GM23338 (cell line): ENCODE results near the gene PTPA. TPM values are rescaled to one million over a fixed set of nuclear protein-coding genes. Genes with fewer than 3 reads are reported as not detected.

ENCODE experiments used
- ATAC-seq: fragments of 200-7000 bp; cut with Tn5 transposase; 3 replicates; pipeline ENCODE4 v1.9.1; 2020
- DNase-seq: peaks from one replicate; pipeline ENCODE4 v3.0.0-alpha.2; 2015; ENCODE audit warnings: low spot score
- H2AFZ ChIP-seq: fragments of 200-600 bp; sonication (generic); 2 replicates; pipeline ENCODE4 v1.8.0; 2016; ENCODE audit warnings: antibody characterized with exemption, mild to moderate bottlenecking, moderate library complexity
- H3F3A ChIP-seq: fragments of 200-600 bp; sonication (generic); replicated peaks from 2 replicates; pipeline ENCODE4 v1.8.0; 2017; ENCODE audit warnings: antibody characterized with exemption, mixed run types, low read depth
- H3K27ac ChIP-seq: fragments of 200-600 bp; sonication (generic); 2 replicates; pipeline ENCODE4 v1.6.1; 2016; ENCODE audit warnings: low read depth
- H3K27me3 ChIP-seq: fragments of 200-600 bp; sonication (generic); 2 replicates; pipeline ENCODE4 v1.8.0; 2016; ENCODE audit warnings: mild to moderate bottlenecking, mixed run types, moderate library complexity; ENCODE audit not compliant: insufficient read depth
- H3K36me3 ChIP-seq: fragments of 200-600 bp; sonication (generic); 2 replicates; pipeline ENCODE4 v1.8.0; 2016; ENCODE audit warnings: mild to moderate bottlenecking; ENCODE audit not compliant: insufficient read depth
- H3K4me1 ChIP-seq: fragments of 200-600 bp; sonication (generic); 2 replicates; pipeline ENCODE4 v1.8.0; 2016; ENCODE audit warnings: mild to moderate bottlenecking, moderate library complexity; ENCODE audit not compliant: insufficient read depth
- H3K4me2 ChIP-seq: fragments of 200-600 bp; sonication (generic); 2 replicates; pipeline ENCODE4 v1.7.1; 2017; ENCODE audit warnings: mixed run types
- H3K4me3 ChIP-seq: fragments of 200-600 bp; sonication (generic); 2 replicates; pipeline ENCODE4 v1.6.1; 2016; ENCODE audit warnings: mixed run types
- H3K79me2 ChIP-seq: fragments of 200-600 bp; sonication (generic); replicated peaks from 2 replicates; pipeline ENCODE4 v1.8.0; 2017; ENCODE audit warnings: mild to moderate bottlenecking; ENCODE audit not compliant: insufficient read depth
- H3K9me2 ChIP-seq: fragments of 200-600 bp; sonication (generic); 2 replicates; pipeline ENCODE4 v1.8.0; 2017; ENCODE audit not compliant: insufficient read depth
- H4K20me1 ChIP-seq: fragments of 200-600 bp; sonication (generic); replicated peaks from 2 replicates; pipeline ENCODE4 v1.8.0; 2017; ENCODE audit warnings: mild to moderate bottlenecking; ENCODE audit not compliant: insufficient read depth
- H3K27ac Mint-ChIP-seq: 2 replicates; pipeline ENCODE4 v1.8.0; 2020; ENCODE audit warnings: inconsistent platforms, mild to moderate bottlenecking, moderate library complexity, mixed read lengths
- H3K27me3 Mint-ChIP-seq: 3 replicates; pipeline ENCODE4 v1.8.0; 2022; ENCODE audit warnings: low read depth, mild to moderate bottlenecking, moderate library complexity, mixed read lengths, inconsistent platforms; ENCODE audit not compliant: insufficient read depth, poor library complexity
- H3K36me3 Mint-ChIP-seq: 3 replicates; pipeline ENCODE4 v1.8.0; 2021; ENCODE audit warnings: low read depth, mild to moderate bottlenecking, inconsistent platforms, moderate library complexity, mixed read lengths
- H3K4me1 Mint-ChIP-seq: 3 replicates; pipeline ENCODE4 v1.8.0; 2020; ENCODE audit warnings: mild to moderate bottlenecking, inconsistent platforms, mixed read lengths
- H3K4me3 Mint-ChIP-seq: 3 replicates; pipeline ENCODE4 v1.8.0; 2021; ENCODE audit warnings: moderate library complexity, mild to moderate bottlenecking, inconsistent platforms, mixed read lengths
- H3K9me3 Mint-ChIP-seq: 3 replicates; pipeline ENCODE4 v1.8.0; 2020; ENCODE audit warnings: moderate library complexity, mild to moderate bottlenecking, inconsistent platforms, mixed read lengths
- CREB1 ChIP-seq: fragments of 250-450 bp; sonication (Bioruptor Pico); IDR thresholded peaks from 2 replicates; pipeline ENCODE4 v1.5.0; 2020; ENCODE audit warnings: low read depth, mild to moderate bottlenecking, moderate library complexity
- EZH2 ChIP-seq: fragments of 200-600 bp; sonication (generic); IDR thresholded peaks from one replicate; pipeline ENCODE4 v1.8.0; 2017; ENCODE audit warnings: antibody characterized with exemption, mild to moderate bottlenecking, low read depth; ENCODE audit not compliant: unreplicated experiment
- EZH2phosphoT487 ChIP-seq: fragments of 200-600 bp; sonication (generic); IDR thresholded peaks from one replicate; pipeline ENCODE4 v1.8.1; 2018; ENCODE audit warnings: antibody characterized with exemption; ENCODE audit not compliant: unreplicated experiment
- JUNB ChIP-seq: IDR thresholded peaks from one replicate; pipeline ENCODE4 v1.6.1; 2016; ENCODE audit warnings: antibody characterized with exemption; ENCODE audit not compliant: unreplicated experiment
- NANOG ChIP-seq: IDR thresholded peaks from 2 replicates; pipeline ENCODE4 v1.6.1; 2016; ENCODE audit warnings: antibody characterized with exemption, borderline replicate concordance
- POLR2AphosphoS5 ChIP-seq: IDR thresholded peaks from 2 replicates; pipeline ENCODE4 v1.6.1; 2016; ENCODE audit warnings: antibody characterized with exemption, low read depth
- STAT1 ChIP-seq: IDR thresholded peaks from one replicate; pipeline ENCODE4 v1.6.1; 2016; ENCODE audit warnings: antibody characterized with exemption; ENCODE audit not compliant: unreplicated experiment
- polyA plus RNA-seq: library from polyadenylated mRNA; unstranded; fragments of >200 nt; fragmentation: Nextera tagmentation; extraction: Ambion mirVana; gene quantifications from 2 replicates; pipeline ENCODE4 v1.2.1, GENCODE V29; 2016
- total RNA-seq: library from RNA; depleted of rRNA; stranded (reverse); fragments of >200 nt; shearing (Covaris generic); gene quantifications from 2 replicates; pipeline ENCODE4 v1.2.3, GENCODE V29; 2014
- TF ChIP-seq, protein P1 (sequence below): IDR thresholded peaks from one replicate; pipeline ENCODE4 v1.6.1; 2018; ENCODE audit warnings: antibody characterized with exemption; ENCODE audit not compliant: unreplicated experiment
- TF ChIP-seq, protein P2 (sequence below): IDR thresholded peaks from 2 replicates; pipeline ENCODE4 v1.6.1; 2016; ENCODE audit warnings: antibody characterized with exemption
- TF ChIP-seq, protein P3 (sequence below), 2 experiments: fragments of 200-600 bp in 1 of 2; sonication (generic) in 1 of 2; conservative IDR thresholded peaks; 2 replicates each; pipeline versions ENCODE4 v1.5.1 to v1.6.1; 2016 to 2017; ENCODE audit warnings: antibody characterized with exemption in 2 of 2, low read depth in 2 of 2, mild to moderate bottlenecking in 2 of 2, moderate library complexity in 1 of 2

PTPA gene
- total and polyA plus RNA-seq, 2 experiments from 2014 or later = 53.9 to 122 TPM

DNA sequence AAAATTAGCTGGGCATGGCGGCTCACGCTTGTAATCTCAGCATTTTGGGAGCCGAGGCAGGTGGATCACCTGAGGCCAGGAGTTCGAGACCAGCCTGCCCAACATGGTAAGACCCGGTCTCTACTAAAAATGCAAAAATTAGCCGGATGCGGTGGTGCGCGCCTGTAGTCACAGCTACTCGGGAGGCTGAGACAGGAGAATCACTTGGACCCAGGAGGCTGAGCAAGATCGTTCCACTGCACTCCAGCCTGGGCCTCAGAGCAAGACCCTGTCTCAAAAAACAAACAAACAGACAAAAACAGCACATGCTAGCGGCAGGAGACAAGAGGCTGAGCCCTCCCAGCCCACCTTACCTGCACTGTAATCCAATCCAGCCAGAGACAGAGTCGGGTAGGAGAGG lies 31.4 kb upstream of the PTPA start (continued):
- TF ChIP-seq, protein P1, sequence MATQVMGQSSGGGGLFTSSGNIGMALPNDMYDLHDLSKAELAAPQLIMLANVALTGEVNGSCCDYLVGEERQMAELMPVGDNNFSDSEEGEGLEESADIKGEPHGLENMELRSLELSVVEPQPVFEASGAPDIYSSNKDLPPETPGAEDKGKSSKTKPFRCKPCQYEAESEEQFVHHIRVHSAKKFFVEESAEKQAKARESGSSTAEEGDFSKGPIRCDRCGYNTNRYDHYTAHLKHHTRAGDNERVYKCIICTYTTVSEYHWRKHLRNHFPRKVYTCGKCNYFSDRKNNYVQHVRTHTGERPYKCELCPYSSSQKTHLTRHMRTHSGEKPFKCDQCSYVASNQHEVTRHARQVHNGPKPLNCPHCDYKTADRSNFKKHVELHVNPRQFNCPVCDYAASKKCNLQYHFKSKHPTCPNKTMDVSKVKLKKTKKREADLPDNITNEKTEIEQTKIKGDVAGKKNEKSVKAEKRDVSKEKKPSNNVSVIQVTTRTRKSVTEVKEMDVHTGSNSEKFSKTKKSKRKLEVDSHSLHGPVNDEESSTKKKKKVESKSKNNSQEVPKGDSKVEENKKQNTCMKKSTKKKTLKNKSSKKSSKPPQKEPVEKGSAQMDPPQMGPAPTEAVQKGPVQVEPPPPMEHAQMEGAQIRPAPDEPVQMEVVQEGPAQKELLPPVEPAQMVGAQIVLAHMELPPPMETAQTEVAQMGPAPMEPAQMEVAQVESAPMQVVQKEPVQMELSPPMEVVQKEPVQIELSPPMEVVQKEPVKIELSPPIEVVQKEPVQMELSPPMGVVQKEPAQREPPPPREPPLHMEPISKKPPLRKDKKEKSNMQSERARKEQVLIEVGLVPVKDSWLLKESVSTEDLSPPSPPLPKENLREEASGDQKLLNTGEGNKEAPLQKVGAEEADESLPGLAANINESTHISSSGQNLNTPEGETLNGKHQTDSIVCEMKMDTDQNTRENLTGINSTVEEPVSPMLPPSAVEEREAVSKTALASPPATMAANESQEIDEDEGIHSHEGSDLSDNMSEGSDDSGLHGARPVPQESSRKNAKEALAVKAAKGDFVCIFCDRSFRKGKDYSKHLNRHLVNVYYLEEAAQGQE = no peak
- TF ChIP-seq EZH2 (no peak), POLR2AphosphoS5 (no peak), STAT1 (no peak), NANOG (no peak), EZH2phosphoT487 (no peak)
- TF ChIP-seq, protein P2, sequence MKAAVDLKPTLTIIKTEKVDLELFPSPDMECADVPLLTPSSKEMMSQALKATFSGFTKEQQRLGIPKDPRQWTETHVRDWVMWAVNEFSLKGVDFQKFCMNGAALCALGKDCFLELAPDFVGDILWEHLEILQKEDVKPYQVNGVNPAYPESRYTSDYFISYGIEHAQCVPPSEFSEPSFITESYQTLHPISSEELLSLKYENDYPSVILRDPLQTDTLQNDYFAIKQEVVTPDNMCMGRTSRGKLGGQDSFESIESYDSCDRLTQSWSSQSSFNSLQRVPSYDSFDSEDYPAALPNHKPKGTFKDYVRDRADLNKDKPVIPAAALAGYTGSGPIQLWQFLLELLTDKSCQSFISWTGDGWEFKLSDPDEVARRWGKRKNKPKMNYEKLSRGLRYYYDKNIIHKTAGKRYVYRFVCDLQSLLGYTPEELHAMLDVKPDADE = no peak
- TF ChIP-seq, protein P3, sequence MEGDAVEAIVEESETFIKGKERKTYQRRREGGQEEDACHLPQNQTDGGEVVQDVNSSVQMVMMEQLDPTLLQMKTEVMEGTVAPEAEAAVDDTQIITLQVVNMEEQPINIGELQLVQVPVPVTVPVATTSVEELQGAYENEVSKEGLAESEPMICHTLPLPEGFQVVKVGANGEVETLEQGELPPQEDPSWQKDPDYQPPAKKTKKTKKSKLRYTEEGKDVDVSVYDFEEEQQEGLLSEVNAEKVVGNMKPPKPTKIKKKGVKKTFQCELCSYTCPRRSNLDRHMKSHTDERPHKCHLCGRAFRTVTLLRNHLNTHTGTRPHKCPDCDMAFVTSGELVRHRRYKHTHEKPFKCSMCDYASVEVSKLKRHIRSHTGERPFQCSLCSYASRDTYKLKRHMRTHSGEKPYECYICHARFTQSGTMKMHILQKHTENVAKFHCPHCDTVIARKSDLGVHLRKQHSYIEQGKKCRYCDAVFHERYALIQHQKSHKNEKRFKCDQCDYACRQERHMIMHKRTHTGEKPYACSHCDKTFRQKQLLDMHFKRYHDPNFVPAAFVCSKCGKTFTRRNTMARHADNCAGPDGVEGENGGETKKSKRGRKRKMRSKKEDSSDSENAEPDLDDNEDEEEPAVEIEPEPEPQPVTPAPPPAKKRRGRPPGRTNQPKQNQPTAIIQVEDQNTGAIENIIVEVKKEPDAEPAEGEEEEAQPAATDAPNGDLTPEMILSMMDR (conservative IDR thresholded peaks at IDR 0.05; ENCODE audit: low read depth in 2 of 2) = no peak

DNA sequence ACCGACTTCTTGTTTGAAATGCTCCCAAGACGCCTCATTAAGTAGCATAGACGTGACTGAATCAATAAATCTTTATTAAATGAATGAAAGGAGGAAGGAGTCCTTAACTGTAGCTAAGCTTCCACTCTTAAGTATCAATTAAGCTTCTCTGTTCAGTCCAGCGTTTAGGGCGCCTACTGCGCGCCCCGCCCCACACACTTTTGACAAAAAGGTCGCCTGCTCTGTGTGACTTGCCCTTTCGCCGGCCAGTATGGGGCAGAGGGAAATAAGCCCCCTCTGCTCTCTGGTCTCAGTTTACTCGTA lies 31.0 kb upstream of the PTPA start:
- Mint-ChIP-seq H3K4me1 (peaks cover 3% of the 10 kb centered on the region), H3K36me3 (peaks cover 3% of the 10 kb centered on the region; the same call in 2 of the 3 replicates), H3K27ac (peak overlapping the region; percentile 95), H3K4me3 (peak overlapping the region; percentile 99), H3K27me3 (peaks cover 16% of the 10 kb centered on the region), H3K9me3 (no peaks in the 10 kb centered on the region)
- H2AFZ ChIP-seq = peak overlapping the region; percentile 78; the same call in 1 of the 2 replicates
- peaks cover 5% of the 10 kb centered on the region; the same call in 1 of the 2 replicates for H3K4me1 ChIP-seq
- ATAC-seq = peak; percentile 7
- DNase-seq = no peak
- peaks cover 33% of the 10 kb centered on the region for H3K79me2 ChIP-seq
- H3K27me3 ChIP-seq = no peaks in the 10 kb centered on the region
- peak overlapping the region; percentile 76 for H3K4me3 ChIP-seq
- H3K9me2 ChIP-seq = no peaks in the 10 kb centered on the region
- peak overlapping the region; percentile 83 for H3K4me2 ChIP-seq
- H3K36me3 ChIP-seq = no peaks in the 10 kb centered on the region
- 0 out of 2 replicates have a peak, but pooled peaks cover 4% of the 10 kb centered on the region for H3F3A ChIP-seq
- H4K20me1 ChIP-seq = no peaks in the 10 kb centered on the region; the same call in 1 of the 2 replicates
- H3K27ac ChIP-seq = 0 out of 2 replicates have a peak overlapping the region, but pooled peaks have one; percentile 29
- no peak for TF ChIP-seq EZH2
- no peak for TF ChIP-seq CREB1 (CRISPR knock-in tag)
- TF ChIP-seq STAT1 = no peak
- TF ChIP-seq, protein P2 = no peak
- no peak for TF ChIP-seq NANOG
- TF ChIP-seq, protein P3 (conservative IDR thresholded peaks at IDR 0.05; ENCODE audit: low read depth in 2 of 2) = no peak
- TF ChIP-seq POLR2AphosphoS5 = no peak
- no peak for TF ChIP-seq JUNB
